NB4 (cell line): Measurements from ENCODE around the gene FAM78B.
A peak's percentile ranks its signal among the peaks of the same experiment; 100 is the strongest.

ENCODE experiments used
- DNase-seq: peaks from one replicate; pipeline ENCODE4 v3.0.0; 2010; ENCODE audit warnings: low read depth
- H3K4me3 ChIP-seq: one replicate; pipeline ENCODE4 v1.5.1; 2011; ENCODE audit warnings: mild to moderate bottlenecking, low read depth, low read length, moderate library complexity
- CTCF ChIP-seq: IDR thresholded peaks from one replicate; pipeline ENCODE4 v1.5.1; 2012; ENCODE audit warnings: low read depth, low read length
- MAX ChIP-seq: IDR thresholded peaks from 2 replicates; pipeline ENCODE4 v1.6.1; 2011; ENCODE audit warnings: low read depth, low read length
- MYC ChIP-seq: IDR thresholded peaks from 2 replicates; pipeline ENCODE4 v1.6.1; 2011; ENCODE audit warnings: low read depth, low read length
- POLR2A ChIP-seq: IDR thresholded peaks from 2 replicates; pipeline ENCODE4 v1.6.1; 2011; ENCODE audit warnings: mild to moderate bottlenecking; ENCODE audit not compliant: insufficient read length; ENCODE audit errors: extremely low read depth

FAM78B gene

DNA sequence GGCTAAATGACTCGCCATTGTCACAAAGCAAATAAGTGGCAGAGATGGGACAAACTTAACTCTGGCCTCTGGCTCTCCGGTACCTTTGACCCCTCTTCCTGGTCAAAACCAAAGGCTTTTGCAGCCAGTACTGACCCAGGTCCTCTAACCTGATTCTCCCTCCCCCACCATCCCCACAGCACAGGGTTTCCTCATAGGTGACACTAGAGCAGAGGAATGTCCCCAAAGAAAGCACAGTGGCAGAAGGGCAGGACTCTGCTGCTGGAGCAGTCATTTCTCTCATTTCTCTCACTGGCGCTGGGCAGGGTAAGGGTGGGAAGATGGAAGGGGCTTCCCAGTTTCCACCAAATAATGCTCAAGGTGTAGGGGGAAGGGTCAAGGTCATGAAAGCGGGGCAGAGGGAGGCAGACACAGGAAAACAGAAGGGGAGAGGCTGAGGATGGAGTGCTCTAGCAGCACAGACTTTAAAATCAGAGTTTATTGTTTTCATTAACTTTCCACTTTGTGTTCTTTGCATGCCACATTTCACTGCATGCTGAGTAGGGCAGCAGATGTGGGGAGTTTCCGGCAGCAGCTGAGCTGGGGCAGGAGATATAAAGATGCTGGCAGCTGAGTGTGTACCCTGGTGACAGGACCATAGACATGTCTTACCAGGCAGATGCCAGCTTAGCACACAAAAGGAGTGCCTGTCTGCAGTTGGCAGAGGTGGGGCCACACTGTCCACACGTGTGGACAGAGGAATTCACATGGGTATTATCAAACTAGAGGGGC is 80.5 kb downstream of the FAM78B start:
- H3K4me3 ChIP-seq = no peak overlapping the region
- TF ChIP-seq MYC = no peak
- no peak for TF ChIP-seq CTCF
- no peak for TF ChIP-seq MAX
- TF ChIP-seq POLR2A = no peak
- DNase-seq = no peak

- no peak for DNase-seq
- H3K4me3 ChIP-seq = no peak overlapping the region
- TF ChIP-seq CTCF = no peak
- no peak for TF ChIP-seq POLR2A
- no peak for TF ChIP-seq MAX
- TF ChIP-seq MYC = no peak
These were observed 82.2 kb downstream of the FAM78B start for GRCh38 chr1:166084613-166085012.

GRCh38 chr1:166083887-166084286 is 82.9 kb downstream of the FAM78B start:
- no peak for TF ChIP-seq POLR2A
- TF ChIP-seq MAX = no peak
- no peak for TF ChIP-seq CTCF
- TF ChIP-seq MYC = no peak
- H3K4me3 ChIP-seq = no peak overlapping the region
- DNase-seq = no peak

GRCh38 chr1:166082601-166083000 is 84.2 kb downstream of the FAM78B start:
- DNase-seq = no peak
- no peak overlapping the region for H3K4me3 ChIP-seq
- no peak for TF ChIP-seq MYC
- no peak for TF ChIP-seq POLR2A
- TF ChIP-seq CTCF = no peak
- TF ChIP-seq MAX = no peak

GRCh38 chr1:166080967-166081870 is 85.6 kb downstream of the FAM78B start:
- no peak overlapping the region for H3K4me3 ChIP-seq
- peak; percentile 26 for DNase-seq
- no peak for TF ChIP-seq POLR2A

- TF ChIP-seq MAX (peak; percentile 13; the same call in 1 of the 2 replicates), POLR2A (no peak)
- H3K4me3 ChIP-seq = no peak overlapping the region
These were observed 86.4 kb downstream of the FAM78B start for GRCh38 chr1:166080277-166080966.

More at GRCh38 chr1:166080277-166080966, 86.4 kb downstream of the FAM78B start:
- DNase-seq = peak; percentile 5
